ENCODE measurements around the gene LKAAEAR1. TPM values are rescaled to one million over a fixed set of nuclear protein-coding genes. Genes with fewer than 3 reads are reported as not detected.

Gene LKAAEAR1
- total and polyA plus RNA-seq, 2 of the 4 experiments (the other 2 are of a cell fraction), result 0.21 TPM; not detected in 1

DNA sequence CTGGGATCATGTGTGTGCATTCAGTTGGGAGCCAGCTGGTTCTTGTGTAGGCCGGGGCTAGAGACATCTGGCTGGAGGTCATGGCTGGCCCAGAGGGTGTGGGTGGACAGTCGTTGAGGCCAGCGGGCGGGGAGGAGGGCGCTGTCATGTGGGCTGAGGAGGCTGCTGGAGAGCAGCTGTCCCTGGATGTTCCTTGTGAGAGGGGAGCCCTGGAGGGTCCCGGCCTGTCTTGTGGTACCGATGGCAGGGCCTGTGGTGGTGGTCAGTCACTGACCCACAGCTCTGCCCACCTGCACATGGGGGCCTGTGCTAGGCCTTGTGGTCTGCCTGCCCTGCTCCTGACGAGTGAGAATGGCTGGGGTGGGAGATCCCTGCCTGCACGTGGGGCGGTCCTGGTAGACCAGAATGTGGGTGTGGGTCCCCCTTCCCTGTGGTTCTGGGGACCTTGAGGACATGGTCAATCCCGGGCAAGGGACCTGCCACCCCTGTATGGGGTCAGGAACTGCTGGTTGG lies 50.2 kb downstream of the LKAAEAR1 start:
- ChIA-PET CTCF (no interaction called here), POLR2A (ENCODE audit: unreplicated experiment) (no interaction called here)
- Histone ChIP-seq H4K8ac (ENCODE audit: low read depth in 2 of 2, low read length in 2 of 2) (no peak overlapping the region), H3K4ac (ENCODE audit: low read depth, low read length) (no peak overlapping the region), H3K27ac (ENCODE audit: insufficient read depth, low read length) (no peak overlapping the region), H3K9me1 (ENCODE audit: insufficient read depth, low read length) (no peaks in the 10 kb centered on the region), H3K14ac (replicated peaks; ENCODE audit: low read depth, low read length) (no peak overlapping the region), H3K27me3 (ENCODE audit: control insufficient read depth, insufficient read depth, low read length) (peaks cover 10% of the 10 kb centered on the region; the same call in 1 of the 2 replicates), H3K9me3 (ENCODE audit: control insufficient read depth, insufficient read depth, low read length) (no peaks in the 10 kb centered on the region), H3K4me3 (ENCODE audit: insufficient read depth, low read depth, low read length) (no peak overlapping the region), H4K5ac (ENCODE audit: low read depth, low read length) (no peak overlapping the region), H3K4me2 (ENCODE audit: low read depth, low read length) (no peak overlapping the region), H3K56ac (ENCODE audit: extremely low read depth, insufficient read depth, low read length) (no peak overlapping the region), H3K23ac (ENCODE audit: low read depth, low read length) (no peak overlapping the region), H3K4me1 (ENCODE audit: control insufficient read depth, insufficient read depth, low read length) (peaks cover 4% of the 10 kb centered on the region; the same call in 1 of the 2 replicates), H2BK120ac (ENCODE audit: low read depth, low read length) (no peak overlapping the region), H3K36me3 (ENCODE audit: control insufficient read depth, insufficient read depth, low read length) (peaks cover 36% of the 10 kb centered on the region), H2AK9ac (replicated peaks; ENCODE audit: low read depth, low read length, poor library complexity) (no peak overlapping the region), H3K79me1 (ENCODE audit: low read depth in 1 of 2, low read length in 2 of 2) (no peaks in the 10 kb centered on the region), H3K18ac (ENCODE audit: low read depth, low read length) (no peak overlapping the region), H4K20me1 (ENCODE audit: insufficient read depth, low read length) (peaks cover 5% of the 10 kb centered on the region; the same call in 1 of the 2 replicates), H2BK20ac (ENCODE audit: low read depth, low read length) (no peak overlapping the region), H3K9ac (ENCODE audit: low read depth, low read length) (no peak overlapping the region), H2AFZ (replicated peaks; ENCODE audit: low read length, poor library complexity) (no peak overlapping the region), H2BK15ac (ENCODE audit: low read depth, low read length) (no peak overlapping the region), H4K91ac (ENCODE audit: insufficient read depth, low read depth, low read length) (no peak overlapping the region), H2BK5ac (ENCODE audit: low read depth, low read length, poor library complexity, severe bottlenecking) (no peak overlapping the region), H2AK5ac (ENCODE audit: low read depth, low read length) (no peak overlapping the region)
- TF ChIP-seq POLR2A (IDR thresholded peaks at IDR 0.05; ENCODE audit: low read depth, low read length) (no peak), NFE2L2 (IDR thresholded peaks at IDR 0.05; ENCODE audit: low read depth, low read length) (no peak), BHLHE40 (IDR thresholded peaks at IDR 0.05; ENCODE audit: low read depth, low read length) (no peak), MXI1 (IDR thresholded peaks at IDR 0.05; ENCODE audit: borderline replicate concordance, low read depth, low read length) (no peak), RFX5 (IDR thresholded peaks at IDR 0.05; ENCODE audit: low read depth, low read length) (no peak), SMC3 (IDR thresholded peaks at IDR 0.05; ENCODE audit: low read depth, low read length) (no peak), FOS (IDR thresholded peaks at IDR 0.05; ENCODE audit: low read depth, low read length) (no peak), CEBPB (IDR thresholded peaks at IDR 0.05; ENCODE audit: low read depth, low read length) (no peak), RCOR1 (IDR thresholded peaks at IDR 0.05; ENCODE audit: insufficient replicate concordance, low read length) (no peak), MAZ (IDR thresholded peaks at IDR 0.05; ENCODE audit: borderline replicate concordance, low read depth, low read length) (no peak)
- TF ChIP-seq, protein P1, sequence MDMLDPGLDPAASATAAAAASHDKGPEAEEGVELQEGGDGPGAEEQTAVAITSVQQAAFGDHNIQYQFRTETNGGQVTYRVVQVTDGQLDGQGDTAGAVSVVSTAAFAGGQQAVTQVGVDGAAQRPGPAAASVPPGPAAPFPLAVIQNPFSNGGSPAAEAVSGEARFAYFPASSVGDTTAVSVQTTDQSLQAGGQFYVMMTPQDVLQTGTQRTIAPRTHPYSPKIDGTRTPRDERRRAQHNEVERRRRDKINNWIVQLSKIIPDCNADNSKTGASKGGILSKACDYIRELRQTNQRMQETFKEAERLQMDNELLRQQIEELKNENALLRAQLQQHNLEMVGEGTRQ (IDR thresholded peaks at IDR 0.05; ENCODE audit: low read depth, low read length), result no peak
- TF ChIP-seq, protein P2, sequence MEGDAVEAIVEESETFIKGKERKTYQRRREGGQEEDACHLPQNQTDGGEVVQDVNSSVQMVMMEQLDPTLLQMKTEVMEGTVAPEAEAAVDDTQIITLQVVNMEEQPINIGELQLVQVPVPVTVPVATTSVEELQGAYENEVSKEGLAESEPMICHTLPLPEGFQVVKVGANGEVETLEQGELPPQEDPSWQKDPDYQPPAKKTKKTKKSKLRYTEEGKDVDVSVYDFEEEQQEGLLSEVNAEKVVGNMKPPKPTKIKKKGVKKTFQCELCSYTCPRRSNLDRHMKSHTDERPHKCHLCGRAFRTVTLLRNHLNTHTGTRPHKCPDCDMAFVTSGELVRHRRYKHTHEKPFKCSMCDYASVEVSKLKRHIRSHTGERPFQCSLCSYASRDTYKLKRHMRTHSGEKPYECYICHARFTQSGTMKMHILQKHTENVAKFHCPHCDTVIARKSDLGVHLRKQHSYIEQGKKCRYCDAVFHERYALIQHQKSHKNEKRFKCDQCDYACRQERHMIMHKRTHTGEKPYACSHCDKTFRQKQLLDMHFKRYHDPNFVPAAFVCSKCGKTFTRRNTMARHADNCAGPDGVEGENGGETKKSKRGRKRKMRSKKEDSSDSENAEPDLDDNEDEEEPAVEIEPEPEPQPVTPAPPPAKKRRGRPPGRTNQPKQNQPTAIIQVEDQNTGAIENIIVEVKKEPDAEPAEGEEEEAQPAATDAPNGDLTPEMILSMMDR (conservative IDR thresholded peaks at IDR 0.05; ENCODE audit: low read depth, low read length), result no peak
- WGBS, 2 experiments (ENCODE audit: extremely low coverage in 2 of 2, insufficient read length in 1 of 2), result no CpG with 5 or more reads among the region's 11 CpGs
- DNase-seq (no peak), ATAC-seq (ENCODE audit: low read depth) (no peak)
- in situ Hi-C loops (cut with MboI; ENCODE audit: low sequenced_read_pairs) (no loop called here), intact Hi-C loops (cut with micrococcal nuclease) (no loop called here), dilution Hi-C loops (cut with HindIII; ENCODE audit: low sequenced_read_pairs, unreplicated experiment) (no loop called here)
- no TSS peak for BruUV-seq (replicated peaks)
